ENCODE data around the gene VIPR2.

DNA sequence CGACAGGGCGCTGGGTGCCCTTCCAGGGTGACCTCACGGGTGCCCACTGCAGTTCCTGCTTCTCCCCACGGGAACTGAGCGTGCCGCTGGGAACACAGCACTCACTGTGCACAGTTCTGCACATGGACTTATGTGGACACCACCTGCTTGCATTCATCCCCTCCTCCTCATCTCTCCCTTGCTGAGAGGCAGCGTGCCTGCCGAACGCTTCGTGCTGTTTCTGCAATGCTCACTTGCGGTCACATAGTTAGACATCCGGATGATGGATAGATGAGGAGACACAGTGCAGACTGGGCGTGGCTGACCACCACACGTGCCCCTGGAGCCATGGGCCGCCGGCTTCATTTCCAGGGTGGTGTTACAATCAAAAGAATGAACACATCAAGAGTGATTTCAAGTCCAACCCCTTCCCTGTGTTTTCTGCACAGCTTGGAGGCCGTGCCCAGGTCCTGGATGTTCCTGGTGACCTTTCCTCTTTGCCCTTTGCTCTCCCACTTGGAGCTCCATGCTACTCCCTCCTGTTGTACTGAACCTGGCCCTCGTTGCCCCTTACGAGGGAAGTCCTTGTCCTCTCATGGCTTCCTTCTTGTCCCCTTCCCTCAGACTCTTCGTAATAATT is 119.4 kb downstream of the VIPR2 start:
- TF ChIP-seq CTCF (IDR thresholded peaks at IDR 0.05) (no peak), POLR2A (IDR thresholded peaks at IDR 0.05) (no peak)
